Measurements from ENCODE around the gene RPS17. TPM values are rescaled to one million over a fixed set of nuclear protein-coding genes. Genes with fewer than 3 reads are reported as not detected.

Gene RPS17
- total RNA-seq, 1 experiment from 2014 or later: 1,992 TPM

DNA sequence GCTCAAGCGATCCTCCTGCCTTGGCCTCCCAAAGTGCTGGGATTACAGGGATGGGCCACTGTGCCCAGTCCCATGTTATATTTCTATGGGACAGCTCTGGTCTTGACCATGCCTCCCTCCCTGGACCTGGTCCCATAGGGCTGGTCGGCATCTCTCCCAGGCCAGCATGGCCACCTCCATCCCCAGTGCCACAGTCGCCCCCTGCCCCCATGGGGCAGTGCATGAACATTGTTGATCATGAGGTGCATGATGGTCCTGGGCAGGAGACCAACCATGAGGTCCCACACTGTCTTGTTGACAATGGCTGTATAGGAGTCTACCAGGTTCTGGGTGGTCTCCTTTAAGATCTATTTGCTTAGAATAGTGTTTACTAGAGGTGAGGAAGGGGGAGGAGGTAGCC, 6.5 kb downstream of the RPS17 start:
- intact Hi-C loops (cut with micrococcal nuclease; ENCODE audit: unreplicated experiment): no loop called here
- Histone ChIP-seq H3K27me3 (replicated peaks; ENCODE audit: control insufficient read depth, insufficient read depth, low read length) (no peaks in the 10 kb centered on the region), H3K36me3 (ENCODE audit: control insufficient read depth, insufficient read depth, low read length) (peaks cover 11% of the 10 kb centered on the region), H3K9me3 (no peaks in the 10 kb centered on the region), H3K4me3 (ENCODE audit: low read depth, low read length) (no peak overlapping the region), H3K4me1 (peaks cover 11% of the 10 kb centered on the region)
- no peaks in the 10 kb centered on the region for H3K9me3 Mint-ChIP-seq (ENCODE audit: unreplicated experiment)
- DNase-seq: no peak
- no TSS peak for BruUV-seq (replicated peaks)
- ChIA-PET POLR2A (no interaction called here), CTCF (no interaction called here)
- H3K4me3 Mint-ChIP-seq (ENCODE audit: unreplicated experiment): no peak overlapping the region
- TF ChIP-seq, protein P1, sequence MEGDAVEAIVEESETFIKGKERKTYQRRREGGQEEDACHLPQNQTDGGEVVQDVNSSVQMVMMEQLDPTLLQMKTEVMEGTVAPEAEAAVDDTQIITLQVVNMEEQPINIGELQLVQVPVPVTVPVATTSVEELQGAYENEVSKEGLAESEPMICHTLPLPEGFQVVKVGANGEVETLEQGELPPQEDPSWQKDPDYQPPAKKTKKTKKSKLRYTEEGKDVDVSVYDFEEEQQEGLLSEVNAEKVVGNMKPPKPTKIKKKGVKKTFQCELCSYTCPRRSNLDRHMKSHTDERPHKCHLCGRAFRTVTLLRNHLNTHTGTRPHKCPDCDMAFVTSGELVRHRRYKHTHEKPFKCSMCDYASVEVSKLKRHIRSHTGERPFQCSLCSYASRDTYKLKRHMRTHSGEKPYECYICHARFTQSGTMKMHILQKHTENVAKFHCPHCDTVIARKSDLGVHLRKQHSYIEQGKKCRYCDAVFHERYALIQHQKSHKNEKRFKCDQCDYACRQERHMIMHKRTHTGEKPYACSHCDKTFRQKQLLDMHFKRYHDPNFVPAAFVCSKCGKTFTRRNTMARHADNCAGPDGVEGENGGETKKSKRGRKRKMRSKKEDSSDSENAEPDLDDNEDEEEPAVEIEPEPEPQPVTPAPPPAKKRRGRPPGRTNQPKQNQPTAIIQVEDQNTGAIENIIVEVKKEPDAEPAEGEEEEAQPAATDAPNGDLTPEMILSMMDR (IDR thresholded peaks at IDR 0.05; ENCODE audit: insufficient read depth in 1 of 2, low read depth in 1 of 2, low read length in 1 of 2, severe bottlenecking in 1 of 2, unreplicated experiment in 1 of 2): no peak
- no peaks in the 10 kb centered on the region for H3K27me3 Mint-ChIP-seq (ENCODE audit: insufficient read depth, unreplicated experiment)
- peaks cover 7% of the 10 kb centered on the region for H3K4me1 Mint-ChIP-seq (ENCODE audit: low read depth, unreplicated experiment)
- H3K36me3 Mint-ChIP-seq (ENCODE audit: insufficient read depth, unreplicated experiment): peaks cover 60% of the 10 kb centered on the region
- H3K27ac Mint-ChIP-seq (ENCODE audit: unreplicated experiment): no peak overlapping the region

DNA sequence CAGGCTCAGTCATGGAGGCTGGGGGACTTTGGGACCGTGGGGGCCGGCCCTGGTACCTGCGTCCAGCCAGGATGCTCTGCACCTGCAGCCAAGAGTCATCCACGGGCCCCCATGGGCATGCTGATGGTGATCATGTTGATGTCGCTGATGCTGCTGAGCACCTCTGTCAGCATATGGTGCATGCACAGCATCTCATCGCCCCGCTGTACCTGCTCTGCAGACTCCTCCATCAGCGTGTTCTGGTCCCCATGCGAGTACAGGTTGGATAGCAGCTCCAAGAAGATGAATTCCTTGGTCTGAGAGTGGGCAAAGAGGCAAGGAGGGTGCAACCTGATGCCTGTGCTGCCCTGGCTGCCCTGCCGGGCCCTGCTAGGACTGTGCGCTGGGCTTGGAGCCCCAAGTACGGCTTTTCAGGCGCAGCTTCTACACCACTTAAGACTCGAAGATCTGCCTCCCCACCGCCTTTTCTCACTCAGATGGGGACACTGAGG, 7.2 kb downstream of the RPS17 start:
- Histone ChIP-seq H3K9me3 (no peaks in the 10 kb centered on the region), H3K36me3 (ENCODE audit: control insufficient read depth, insufficient read depth, low read length) (peaks cover 6% of the 10 kb centered on the region), H3K4me3 (ENCODE audit: low read depth, low read length) (no peak overlapping the region), H3K27me3 (replicated peaks; ENCODE audit: control insufficient read depth, insufficient read depth, low read length) (no peaks in the 10 kb centered on the region), H3K4me1 (peaks cover 4% of the 10 kb centered on the region)
- no peak overlapping the region for H3K4me3 Mint-ChIP-seq (ENCODE audit: unreplicated experiment)
- no peak for DNase-seq
- H3K36me3 Mint-ChIP-seq (ENCODE audit: insufficient read depth, unreplicated experiment): peaks cover 52% of the 10 kb centered on the region
- H3K4me1 Mint-ChIP-seq (ENCODE audit: low read depth, unreplicated experiment): peaks cover 6% of the 10 kb centered on the region
- BruUV-seq (replicated peaks): no TSS peak
- no peaks in the 10 kb centered on the region for H3K27me3 Mint-ChIP-seq (ENCODE audit: insufficient read depth, unreplicated experiment)
- intact Hi-C loops (cut with micrococcal nuclease; ENCODE audit: unreplicated experiment): no loop called here
- TF ChIP-seq, protein P1 (IDR thresholded peaks at IDR 0.05; ENCODE audit: insufficient read depth in 1 of 2, low read depth in 1 of 2, low read length in 1 of 2, severe bottlenecking in 1 of 2, unreplicated experiment in 1 of 2): no peak
- H3K27ac Mint-ChIP-seq (ENCODE audit: unreplicated experiment): no peak overlapping the region
- H3K9me3 Mint-ChIP-seq (ENCODE audit: unreplicated experiment): no peaks in the 10 kb centered on the region
- ChIA-PET CTCF (interaction anchor here (1.0 kb wide), 1 partner anchor 89 kb away, joined by 3 read pairs; no protein-coding TSS in a partner anchor), POLR2A (no interaction called here)

DNA sequence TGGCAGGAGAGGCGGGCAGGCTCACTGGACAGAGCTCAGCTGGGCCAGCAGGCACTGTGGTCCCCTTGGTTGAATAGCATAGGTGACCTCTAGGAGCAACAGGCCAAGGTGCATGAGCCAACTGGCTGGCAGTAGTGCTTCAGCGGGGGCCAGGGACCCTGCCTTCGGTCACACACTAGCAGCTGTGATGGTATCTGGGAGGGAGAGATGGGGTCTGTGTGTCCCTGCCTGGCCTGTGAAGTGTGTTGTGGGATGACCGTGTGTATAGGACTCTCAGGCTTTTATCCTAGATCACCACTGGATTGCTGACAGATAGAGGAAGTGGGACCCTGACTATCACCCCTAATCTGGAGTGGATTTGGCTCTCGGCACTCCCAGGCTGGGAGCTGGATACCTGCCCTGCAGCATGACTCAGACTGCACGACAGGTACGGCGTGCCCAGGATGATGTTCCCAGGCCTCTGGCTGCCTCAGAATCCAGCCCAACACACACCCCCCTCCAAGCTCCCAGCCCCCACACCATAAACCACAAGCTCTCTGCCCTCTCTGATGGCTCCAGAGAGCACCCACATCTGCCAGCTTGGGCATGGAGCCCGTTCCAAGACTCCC, 7.8 kb downstream of the RPS17 start:
- Mint-ChIP-seq H3K27ac (ENCODE audit: unreplicated experiment) (no peak overlapping the region), H3K9me3 (ENCODE audit: unreplicated experiment) (no peaks in the 10 kb centered on the region), H3K27me3 (ENCODE audit: insufficient read depth, unreplicated experiment) (no peaks in the 10 kb centered on the region), H3K4me1 (ENCODE audit: low read depth, unreplicated experiment) (peaks cover 6% of the 10 kb centered on the region), H3K4me3 (ENCODE audit: unreplicated experiment) (no peak overlapping the region), H3K36me3 (ENCODE audit: insufficient read depth, unreplicated experiment) (peaks cover 47% of the 10 kb centered on the region)
- Histone ChIP-seq H3K9me3 (no peaks in the 10 kb centered on the region), H3K4me3 (ENCODE audit: low read depth, low read length) (no peak overlapping the region), H3K27me3 (replicated peaks; ENCODE audit: control insufficient read depth, insufficient read depth, low read length) (no peaks in the 10 kb centered on the region), H3K4me1 (no peaks in the 10 kb centered on the region), H3K36me3 (ENCODE audit: control insufficient read depth, insufficient read depth, low read length) (peaks cover 5% of the 10 kb centered on the region)
- TF ChIP-seq, protein P1 (IDR thresholded peaks at IDR 0.05; ENCODE audit: insufficient read depth in 1 of 2, low read depth in 1 of 2, low read length in 1 of 2, severe bottlenecking in 1 of 2, unreplicated experiment in 1 of 2): no peak
- no TSS peak for BruUV-seq (replicated peaks)
- no peak for DNase-seq
- ChIA-PET POLR2A (no interaction called here), CTCF (interaction anchor here (1.0 kb wide), 1 partner anchor 90 kb away, joined by 3 read pairs; no protein-coding TSS in a partner anchor)
- intact Hi-C loops (cut with micrococcal nuclease; ENCODE audit: unreplicated experiment): no loop called here
